Measurements from ENCODE around the gene DLGAP3. TPM values are rescaled to one million over a fixed set of nuclear protein-coding genes. Genes with fewer than 3 reads are reported as not detected.

DLGAP3 gene
- total and polyA plus RNA-seq, 2 of the 13 experiments (the other 11 are each of a cell fraction or from before 2014, with no cell fraction given) = 0.03 to 0.04 TPM

DNA sequence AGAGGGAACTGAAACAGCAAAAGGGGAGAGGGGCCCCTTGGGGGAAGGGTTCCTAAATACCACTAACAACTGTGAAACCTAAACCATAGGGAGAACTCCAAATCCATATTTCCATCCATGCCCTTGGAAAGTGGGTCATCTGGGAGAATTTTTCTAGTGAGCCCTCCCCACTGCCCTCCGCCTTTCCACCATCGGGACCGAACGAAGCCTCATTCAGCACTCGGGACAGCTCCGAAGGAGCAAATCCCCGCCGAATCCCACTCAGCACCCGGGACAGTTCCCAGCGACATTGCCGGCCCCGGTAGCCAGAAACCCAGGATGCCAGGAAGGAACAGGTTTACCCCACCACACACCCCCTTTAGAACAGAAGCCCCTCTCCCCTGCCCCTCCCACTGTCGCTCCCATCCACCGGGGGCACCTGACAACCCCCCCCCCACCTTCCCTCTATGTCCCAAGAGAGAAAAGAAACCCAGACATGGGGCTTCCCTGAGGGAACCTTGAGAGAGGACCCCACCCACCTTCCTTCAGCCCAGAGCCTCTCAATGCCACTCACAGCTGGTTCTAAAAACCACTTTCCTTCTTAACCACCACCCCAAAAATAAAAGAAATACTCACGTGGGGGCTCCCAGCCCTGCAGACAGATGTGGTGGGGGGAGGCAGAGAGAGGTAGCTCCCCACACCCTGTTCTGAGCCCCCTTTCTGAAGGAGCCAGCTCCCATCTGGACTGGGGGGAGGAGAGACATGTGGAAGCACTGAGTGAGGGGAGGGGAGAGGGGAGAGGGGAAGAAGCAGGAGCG lies 4.5 kb downstream of the DLGAP3 start (continued):
- peak; percentile 69; the same call in 1 of the 2 replicates for TF ChIP-seq ZBTB33 (CRISPR knock-in tag; IDR thresholded peaks at IDR 0.05)
- TF ChIP-seq XBP1 (CRISPR knock-in tag; IDR thresholded peaks at IDR 0.05) = peak; percentile 99
- peak; percentile 93 for TF ChIP-seq ZNF317 (CRISPR knock-in tag; IDR thresholded peaks at IDR 0.05)
- TF ChIP-seq TCF7 (IDR thresholded peaks at IDR 0.05; ENCODE audit: low read depth) = no peak
- peak; percentile 97 for TF ChIP-seq ZNF296 (CRISPR knock-in tag; conservative IDR thresholded peaks at IDR 0.05)
- 0 out of 2 replicates have a peak, but pooled peaks have one; percentile 80 for TF ChIP-seq ATRX (CRISPR knock-in tag; IDR thresholded peaks at IDR 0.05; ENCODE audit: borderline replicate concordance)
- TF ChIP-seq KDM5B (CRISPR knock-in tag; IDR thresholded peaks at IDR 0.05; ENCODE audit: borderline replicate concordance) = peak; percentile 98
- TF ChIP-seq ZNF552 (CRISPR knock-in tag; IDR thresholded peaks at IDR 0.05; ENCODE audit: borderline replicate concordance) = peak; percentile 96
- TF ChIP-seq SRSF1 (optimal IDR thresholded peaks at IDR 0.05; ENCODE audit: low read depth, low read length) = no peak
- peak; percentile 97; the same call in 1 of the 2 replicates for TF ChIP-seq JDP2 (CRISPR knock-in tag; IDR thresholded peaks at IDR 0.05; ENCODE audit: borderline replicate concordance)
- TF ChIP-seq, protein P1, sequence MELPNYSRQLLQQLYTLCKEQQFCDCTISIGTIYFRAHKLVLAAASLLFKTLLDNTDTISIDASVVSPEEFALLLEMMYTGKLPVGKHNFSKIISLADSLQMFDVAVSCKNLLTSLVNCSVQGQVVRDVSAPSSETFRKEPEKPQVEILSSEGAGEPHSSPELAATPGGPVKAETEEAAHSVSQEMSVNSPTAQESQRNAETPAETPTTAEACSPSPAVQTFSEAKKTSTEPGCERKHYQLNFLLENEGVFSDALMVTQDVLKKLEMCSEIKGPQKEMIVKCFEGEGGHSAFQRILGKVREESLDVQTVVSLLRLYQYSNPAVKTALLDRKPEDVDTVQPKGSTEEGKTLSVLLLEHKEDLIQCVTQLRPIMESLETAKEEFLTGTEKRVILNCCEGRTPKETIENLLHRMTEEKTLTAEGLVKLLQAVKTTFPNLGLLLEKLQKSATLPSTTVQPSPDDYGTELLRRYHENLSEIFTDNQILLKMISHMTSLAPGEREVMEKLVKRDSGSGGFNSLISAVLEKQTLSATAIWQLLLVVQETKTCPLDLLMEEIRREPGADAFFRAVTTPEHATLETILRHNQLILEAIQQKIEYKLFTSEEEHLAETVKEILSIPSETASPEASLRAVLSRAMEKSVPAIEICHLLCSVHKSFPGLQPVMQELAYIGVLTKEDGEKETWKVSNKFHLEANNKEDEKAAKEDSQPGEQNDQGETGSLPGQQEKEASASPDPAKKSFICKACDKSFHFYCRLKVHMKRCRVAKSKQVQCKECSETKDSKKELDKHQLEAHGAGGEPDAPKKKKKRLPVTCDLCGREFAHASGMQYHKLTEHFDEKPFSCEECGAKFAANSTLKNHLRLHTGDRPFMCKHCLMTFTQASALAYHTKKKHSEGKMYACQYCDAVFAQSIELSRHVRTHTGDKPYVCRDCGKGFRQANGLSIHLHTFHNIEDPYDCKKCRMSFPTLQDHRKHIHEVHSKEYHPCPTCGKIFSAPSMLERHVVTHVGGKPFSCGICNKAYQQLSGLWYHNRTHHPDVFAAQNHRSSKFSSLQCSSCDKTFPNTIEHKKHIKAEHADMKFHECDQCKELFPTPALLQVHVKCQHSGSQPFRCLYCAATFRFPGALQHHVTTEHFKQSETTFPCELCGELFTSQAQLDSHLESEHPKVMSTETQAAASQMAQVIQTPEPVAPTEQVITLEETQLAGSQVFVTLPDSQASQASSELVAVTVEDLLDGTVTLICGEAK (IDR thresholded peaks at IDR 0.05) = no peak
- TF ChIP-seq, protein P1 (CRISPR knock-in tag; IDR thresholded peaks at IDR 0.05) = peak; percentile 92
- no peak for TF ChIP-seq RFX1 (IDR thresholded peaks at IDR 0.05)
- no peak for TF ChIP-seq U2AF1 (optimal IDR thresholded peaks at IDR 0.05; ENCODE audit: low read depth, low read length)
- TF ChIP-seq TOPORS (CRISPR knock-in tag; IDR thresholded peaks at IDR 0.05) = peak; percentile 90
- no peak for TF ChIP-seq BCLAF1 (IDR thresholded peaks at IDR 0.05)

Data from HepG2 (cell line).